HL-60/S4 treated with phorbol 12-myristate 13-acetate at 8.2 ng/mL for 4 days and 3 days (cell line): ENCODE data around the gene DPF3.

Source experiments
- in situ Hi-C: fragments of 300-500 bp; cut with MboI; formaldehyde crosslinking; loops from 2 replicates; pipeline ENCODE4 v1.15.0; 2022; ENCODE audit warnings: low sequenced_read_pairs

The DPF3 gene

DNA sequence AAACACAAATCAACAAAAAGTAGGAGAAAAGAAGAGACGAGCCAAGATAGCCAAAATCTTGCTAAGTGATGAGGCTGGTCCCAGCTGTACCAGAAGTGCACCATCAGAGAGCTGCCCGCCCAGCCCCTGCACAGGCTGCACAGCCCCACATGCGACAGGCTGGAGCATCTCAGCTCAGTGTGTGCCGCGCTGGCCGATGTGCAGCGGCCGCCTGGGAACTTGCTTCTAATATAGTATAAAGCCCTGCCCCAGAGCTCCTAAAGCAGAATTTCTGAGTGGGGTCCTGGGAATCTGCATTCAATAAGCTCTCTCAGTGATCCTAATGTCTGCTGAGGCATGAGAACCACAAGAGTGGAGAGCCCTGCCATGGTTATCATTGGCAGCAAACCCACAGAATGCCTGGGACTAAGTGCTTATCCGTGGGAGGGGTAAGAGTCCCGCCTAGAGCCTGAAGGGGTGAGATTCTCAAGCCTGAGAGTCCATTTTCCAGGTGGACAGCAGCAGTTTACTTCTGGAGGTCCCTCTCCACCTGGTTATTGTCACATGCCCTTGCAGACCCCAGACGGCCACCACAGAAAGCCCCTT lies 171.6 kb downstream of the DPF3 start:
- in situ Hi-C loops, result no loop called here

DNA sequence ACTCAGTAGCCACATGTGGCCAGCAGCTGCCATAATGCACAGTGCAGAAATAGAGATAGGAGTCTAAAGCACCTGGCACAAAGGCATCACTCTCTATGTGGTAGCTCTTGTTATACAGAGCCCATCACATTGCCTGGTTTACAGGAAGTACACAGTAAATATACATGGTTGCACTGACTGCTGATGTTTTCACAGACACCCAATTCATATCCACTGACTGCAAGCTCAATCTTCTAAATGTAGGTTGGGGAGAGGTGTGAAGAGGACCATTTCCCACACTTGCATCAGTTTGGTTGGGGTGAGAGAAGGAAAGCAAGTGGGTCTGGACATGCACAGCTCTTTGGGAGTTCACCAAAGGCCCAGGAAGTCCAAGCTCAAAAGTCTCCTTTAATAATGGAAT lies 172.8 kb downstream of the DPF3 start:
- in situ Hi-C loops, result no loop called here

DNA sequence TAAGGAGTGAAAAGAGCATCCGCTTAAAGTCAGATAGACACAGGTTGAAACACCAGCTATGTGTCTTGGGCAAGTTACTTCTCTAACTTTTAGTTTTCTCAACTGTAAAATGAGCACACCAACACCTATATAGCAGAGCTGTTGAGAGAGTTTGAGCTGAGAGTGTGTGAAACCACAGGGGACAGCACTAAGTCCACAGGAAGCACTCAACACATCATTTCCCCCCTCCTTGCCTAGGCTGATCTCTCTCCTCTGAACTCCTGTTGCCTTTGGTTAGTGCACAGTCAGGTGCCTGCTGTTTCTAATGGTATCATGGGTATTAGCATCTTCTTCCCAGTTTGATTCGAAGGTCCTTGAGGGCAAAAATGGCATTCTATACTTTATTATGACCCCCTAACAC lies 176.7 kb downstream of the DPF3 start:
- in situ Hi-C loops, result no loop called here

DNA sequence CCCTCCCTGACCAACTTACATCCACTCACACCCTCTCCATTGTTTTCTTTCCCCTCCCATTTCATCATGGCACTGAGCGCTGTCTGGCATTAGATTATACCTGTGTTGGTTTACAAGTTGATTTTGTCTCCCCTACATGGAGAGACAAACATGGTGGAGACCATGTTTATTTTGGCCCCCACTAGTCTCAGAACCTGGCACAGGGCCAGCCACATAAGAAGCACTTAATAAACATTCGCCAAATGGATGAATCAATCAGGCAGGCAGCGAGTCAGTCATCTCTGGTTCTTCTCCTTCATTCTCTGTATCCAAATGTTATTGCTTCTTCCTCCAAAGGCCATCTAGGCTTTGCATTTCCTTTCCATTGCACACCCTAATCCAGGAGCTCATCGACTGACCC lies 177.4 kb downstream of the DPF3 start:
- in situ Hi-C loops, result no loop called here

DNA sequence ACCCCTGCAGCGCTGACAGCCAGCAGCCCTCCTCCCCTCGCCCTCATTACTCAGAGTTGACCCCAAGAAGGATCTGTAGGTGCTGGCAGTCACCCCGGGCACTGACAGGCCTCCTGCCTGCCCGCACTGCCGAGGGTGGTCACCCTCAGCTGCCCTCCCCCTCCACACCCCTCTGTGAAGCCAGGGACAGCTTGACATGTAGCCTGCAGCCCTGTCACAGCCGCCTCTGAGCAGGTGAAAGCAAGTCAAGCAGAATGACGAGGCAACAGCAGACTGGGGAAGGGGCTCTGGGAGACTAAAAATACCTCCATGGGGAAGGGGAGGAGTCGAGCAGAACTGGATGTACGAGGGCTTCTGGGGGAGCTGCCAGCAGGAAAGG lies 178.1 kb downstream of the DPF3 start:
- in situ Hi-C loops, result no loop called here

DNA sequence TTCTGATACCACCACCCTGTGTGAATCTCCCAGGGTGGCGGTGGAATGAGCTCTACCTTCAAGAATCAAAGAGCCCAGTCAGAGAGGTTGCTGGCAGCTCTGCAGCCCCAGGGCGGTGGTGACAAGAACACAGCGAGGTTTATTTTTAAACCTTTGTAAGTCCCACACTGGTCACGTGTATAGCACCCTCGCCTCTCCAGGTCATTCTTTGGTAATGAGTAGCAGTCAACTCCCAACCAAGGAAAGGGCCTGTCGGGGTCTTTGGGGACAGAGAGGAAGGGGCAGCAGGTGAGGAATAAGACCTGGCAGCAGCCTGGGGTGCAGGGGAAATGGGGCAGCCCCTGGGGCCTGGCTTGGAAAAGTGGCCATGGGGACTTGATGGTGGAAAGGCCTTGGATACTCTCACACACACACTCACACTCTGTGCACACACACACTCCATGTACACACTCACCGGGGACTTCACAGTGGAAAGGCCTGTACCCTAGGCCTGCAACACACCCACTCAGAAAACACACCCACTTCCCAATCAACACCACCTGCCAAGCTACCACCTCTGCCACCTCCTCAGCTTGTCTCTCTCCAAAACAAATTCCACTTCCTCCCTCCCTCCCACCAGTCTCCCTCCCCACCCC lies 178.6 kb downstream of the DPF3 start:
- in situ Hi-C loops, result no loop called here

DNA sequence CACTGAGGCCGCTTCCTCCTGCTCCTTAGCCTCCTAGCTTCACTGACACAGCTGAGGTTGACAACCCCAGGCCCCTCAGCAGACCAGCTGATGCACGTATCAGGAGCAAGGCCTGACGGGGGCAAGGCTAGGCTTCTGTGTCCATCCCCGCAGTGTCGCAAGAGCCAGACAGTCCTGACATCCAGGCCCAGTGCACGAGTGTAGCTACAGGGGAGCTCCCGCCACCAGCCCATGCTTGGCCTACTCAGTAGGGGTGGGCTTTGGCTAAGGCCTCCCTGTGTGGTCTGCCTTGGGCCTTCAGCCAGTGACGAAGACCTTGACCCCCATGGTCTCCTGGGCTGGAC lies 179.1 kb downstream of the DPF3 start:
- in situ Hi-C loops, result no loop called here

DNA sequence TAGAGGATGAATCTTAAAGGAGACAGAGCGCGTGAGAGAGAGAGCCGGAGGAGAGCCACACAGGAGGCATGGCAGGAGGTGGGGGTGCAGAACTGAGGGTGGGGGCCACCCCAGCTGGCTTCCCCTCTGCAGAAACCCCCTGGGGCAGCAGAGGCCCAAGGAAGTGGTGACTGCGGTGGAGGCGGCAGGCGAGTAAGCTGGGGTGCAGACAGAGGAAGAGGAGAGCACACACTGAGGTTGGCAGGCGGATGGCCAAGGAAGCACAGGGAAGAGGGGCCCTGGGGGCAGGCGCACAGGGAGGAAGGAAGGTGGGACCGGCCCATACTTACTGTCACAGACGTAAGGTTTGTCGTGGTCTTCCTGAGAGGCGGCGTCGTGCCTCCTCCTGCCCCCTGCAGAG lies 179.8 kb downstream of the DPF3 start:
- in situ Hi-C loops, result no loop called here

DNA sequence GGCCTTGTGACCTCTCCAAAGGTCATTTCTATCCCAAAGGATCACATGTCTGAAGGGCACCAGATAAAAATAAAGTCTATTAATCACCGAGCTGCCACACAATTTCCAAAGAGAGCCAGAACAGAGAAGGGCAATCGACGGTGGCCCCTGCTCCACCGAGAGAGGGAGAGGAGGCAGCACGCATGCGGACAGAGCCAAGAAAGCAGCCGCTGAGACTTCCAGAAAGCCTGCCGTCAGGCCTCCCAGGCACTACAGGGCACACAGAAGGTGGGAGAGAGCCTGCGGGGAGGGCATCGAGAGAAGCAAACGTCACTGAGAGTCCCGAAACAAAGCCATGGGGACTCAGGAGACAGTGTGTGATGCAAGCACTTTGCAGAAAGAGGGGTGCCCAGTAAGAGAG lies 182.0 kb downstream of the DPF3 start:
- in situ Hi-C loops, result no loop called here

DNA sequence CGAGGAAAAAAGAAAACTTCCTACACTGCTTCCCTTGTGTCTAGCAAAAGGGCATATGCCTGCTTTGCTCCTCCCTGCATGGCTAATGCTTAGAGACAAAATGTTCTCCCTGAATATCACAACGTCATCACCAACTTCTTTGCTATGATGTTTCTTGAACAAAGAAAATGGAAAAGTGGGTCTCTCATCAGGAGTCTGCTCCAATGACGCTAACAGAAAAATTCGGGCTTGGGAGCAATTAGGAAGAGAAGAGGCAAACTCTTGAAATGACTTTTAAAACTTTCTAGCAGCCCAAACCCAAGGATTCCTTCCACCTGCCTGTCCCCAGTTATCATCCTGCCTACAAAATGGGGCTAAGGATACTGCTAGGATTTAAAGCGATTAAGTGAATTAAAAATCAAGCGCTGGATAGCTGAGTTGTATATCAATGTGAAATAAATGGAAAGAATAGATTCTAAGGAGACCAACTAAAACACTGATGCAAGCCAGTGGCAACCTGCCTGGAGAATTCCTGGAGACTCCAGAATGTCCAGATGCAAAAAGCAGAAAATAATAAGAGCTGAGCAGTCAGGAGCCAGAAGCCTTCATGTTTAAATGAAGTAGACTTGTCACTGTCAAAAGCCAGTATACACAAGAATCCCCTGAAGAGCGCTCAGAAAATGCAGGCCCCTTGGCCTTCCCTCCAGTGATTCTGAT lies 183.8 kb downstream of the DPF3 start:
- in situ Hi-C loops, result no loop called here

DNA sequence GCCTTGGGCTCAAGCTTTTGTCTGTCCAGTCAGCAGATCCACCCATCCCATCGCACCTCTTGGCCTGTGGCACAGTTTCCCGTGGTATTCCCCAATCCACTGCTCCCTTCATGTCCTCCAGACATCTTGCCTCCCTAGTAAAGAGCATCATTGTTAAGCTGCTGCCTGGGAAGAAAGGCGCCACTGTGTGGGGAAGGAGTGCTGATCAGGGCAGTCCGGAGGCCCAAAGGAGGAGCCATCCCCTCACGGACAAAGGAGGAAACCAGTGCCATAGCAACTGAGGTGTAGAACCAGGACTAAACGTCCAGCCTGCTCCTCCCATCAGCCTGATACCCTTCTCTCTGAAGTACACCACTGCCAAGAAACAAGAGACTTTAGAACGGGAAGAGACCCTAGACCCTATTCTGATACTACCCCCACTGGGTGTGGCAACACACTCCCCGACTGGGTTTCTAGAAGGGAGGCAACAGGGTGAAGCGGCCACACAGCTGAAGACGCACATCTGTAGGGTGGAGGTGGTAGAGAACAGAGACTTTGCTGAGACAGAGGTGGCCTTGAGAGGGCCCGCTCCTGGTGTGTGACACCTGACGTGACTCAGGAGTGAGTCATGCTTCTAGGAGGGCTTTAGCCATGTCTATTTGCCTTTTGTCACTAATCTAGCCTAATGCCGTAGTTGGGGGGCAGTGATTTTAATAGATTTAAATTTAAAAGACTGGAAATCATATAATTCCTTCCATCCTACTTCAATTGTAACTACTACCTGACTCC lies 185.0 kb downstream of the DPF3 start:
- in situ Hi-C loops, result no loop called here

DNA sequence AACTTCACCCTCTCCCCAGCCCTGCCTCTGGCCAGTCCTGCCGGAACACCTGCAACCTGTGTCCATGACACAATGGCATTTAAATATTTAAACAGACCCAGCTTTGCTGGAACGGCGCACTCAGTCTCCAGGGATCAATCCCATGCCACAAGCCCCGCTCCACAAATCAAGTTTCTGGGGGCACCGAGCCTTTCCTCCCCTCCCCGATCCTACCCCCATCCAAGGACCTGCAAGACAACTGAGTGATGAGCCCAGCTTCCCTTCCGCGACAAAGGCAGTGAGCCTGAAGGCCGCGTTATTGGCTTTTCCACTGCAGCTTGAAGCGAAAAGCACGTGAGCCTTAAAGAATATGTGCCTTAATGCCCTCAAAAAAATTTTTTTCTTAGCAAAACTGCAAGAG lies 185.7 kb downstream of the DPF3 start:
- in situ Hi-C loops, result no loop called here

DNA sequence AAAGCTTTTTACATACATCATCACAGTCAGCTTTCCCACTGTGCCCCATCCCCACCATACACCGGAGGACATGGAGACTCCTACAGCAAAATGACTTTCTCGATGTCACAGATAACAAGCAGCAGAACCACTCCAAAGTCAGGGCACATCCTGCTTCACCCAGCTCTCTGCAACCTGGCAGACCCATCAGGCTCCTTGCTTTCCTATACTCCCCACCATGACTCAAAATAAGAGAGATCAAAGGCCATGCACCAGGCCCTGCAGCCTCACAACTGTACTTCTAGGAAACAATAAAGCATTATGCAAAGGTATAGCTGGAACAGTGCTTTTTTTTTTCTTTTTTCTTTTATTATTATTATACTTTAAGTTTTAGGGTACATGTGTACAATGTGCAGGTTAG lies 187.4 kb downstream of the DPF3 start:
- in situ Hi-C loops, result no loop called here

DNA sequence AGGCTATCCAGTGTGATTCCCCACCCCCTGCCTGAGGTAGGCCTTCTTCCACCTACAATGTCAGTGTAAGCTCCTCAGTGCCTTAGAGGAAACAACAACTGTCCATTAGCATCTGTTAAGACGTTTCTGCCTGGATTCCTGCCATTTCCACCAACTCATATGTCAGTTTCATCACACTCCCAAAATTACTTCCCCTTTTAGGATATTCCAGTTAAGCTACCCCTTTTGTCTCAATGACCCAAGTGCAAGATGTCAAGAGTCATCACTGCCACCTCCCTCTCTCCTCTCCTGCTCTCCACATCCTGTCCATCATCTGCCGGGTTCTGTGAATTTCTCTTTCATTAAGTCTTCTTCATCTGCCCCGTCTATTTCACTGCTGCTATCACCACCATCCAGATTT lies 189.4 kb downstream of the DPF3 start:
- in situ Hi-C loops, result no loop called here

DNA sequence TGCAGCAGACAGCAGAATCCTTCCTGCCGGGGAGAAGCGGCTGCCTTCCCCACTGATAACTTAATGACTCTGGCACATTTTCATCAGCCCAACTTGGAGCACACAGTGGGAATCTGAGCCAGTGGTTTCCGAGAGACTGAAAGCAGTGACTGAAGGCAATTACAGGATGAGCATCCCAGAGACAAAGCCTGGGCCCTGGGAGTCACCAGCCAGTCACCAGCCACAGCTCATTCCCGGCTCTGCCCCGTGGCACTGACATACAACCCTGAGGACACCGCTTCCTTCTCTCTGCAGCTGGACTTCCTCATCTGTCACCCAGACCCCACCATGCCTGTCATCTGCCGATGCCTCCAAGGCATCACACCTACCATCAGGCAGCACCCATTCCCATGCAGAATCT lies 192.3 kb downstream of the DPF3 start:
- in situ Hi-C loops, result no loop called here

DNA sequence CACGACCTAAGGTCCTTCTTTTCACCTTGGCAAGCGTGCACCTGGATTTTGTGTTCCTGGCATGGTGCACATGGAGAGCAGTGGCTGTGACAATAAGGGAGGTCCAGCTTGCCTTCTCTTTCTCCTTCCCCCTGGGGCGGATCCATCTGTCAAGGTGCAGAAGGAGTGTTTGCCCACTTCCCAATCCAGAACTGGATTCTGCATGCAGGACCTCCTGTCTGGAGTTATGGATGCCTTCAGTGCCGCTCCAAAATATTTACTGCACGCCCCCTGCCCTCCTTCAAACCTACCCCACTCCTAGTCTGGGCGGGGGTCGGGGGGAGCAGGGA lies 192.7 kb downstream of the DPF3 start:
- in situ Hi-C loops, result no loop called here

DNA sequence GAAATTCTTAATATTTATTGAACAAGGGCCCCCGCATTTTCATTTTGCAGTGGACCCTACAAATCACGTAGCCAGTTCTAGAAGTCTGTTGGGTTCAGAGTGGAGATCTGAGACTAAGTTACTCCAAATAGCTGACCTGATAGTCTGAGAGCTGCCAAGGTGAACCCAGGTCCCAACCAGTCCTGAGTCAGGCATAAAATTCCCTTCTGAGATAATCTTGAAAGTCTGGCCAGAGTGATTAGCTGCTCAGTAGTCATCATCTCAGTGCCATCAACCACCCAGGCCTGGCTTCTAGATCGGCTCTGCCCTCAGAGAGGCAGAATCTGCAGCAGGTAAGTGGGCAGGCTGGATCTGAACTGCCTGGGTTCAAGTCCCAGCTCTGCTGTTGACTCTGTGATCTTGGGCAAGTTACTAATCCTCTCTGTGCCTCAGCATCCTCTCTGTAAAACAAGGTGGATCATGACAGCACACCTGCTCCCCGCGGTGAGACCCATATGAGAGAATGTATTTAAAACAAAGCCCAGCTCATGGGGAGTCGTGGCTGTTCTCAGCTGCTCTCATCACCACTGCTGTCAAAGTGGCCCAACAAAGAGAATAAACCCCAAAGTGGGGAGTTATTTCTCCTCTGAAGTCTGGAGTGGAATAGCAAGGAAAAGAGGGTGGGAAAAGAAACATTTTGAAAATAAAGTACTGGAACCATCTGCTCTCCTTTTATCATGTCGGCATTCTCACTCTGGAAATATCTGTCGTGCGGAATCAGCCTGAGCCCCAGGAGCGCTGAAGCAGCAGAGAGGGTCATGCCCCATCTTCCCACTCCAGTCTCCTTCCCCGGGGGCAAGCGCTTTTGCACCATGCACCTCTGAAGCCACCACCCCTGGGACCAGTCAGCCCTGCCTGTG lies 193.3 kb downstream of the DPF3 start:
- in situ Hi-C loops, result no loop called here

DNA sequence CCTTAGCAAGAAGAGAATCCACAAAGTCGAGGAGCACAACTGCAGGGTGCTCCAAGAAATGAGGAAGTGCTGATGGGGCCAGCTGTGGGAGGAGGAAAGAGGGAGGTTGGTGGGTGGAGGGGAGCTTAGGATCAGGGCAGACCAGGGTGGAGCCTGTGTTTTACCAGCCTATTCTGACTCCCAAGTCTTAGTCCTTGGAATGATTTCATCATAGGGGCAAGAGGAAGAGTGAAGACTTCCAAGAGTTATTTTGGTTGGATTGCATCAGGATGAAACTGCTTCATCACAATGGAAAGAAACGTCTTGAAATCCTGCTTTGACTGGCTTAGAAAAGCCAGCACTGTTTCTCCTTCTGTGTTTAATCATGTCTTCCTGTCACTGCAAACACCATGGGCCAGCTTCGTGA lies 194.0 kb downstream of the DPF3 start:
- in situ Hi-C loops, result loop anchor here (10.0 kb wide), 1 partner anchor 165 kb away; no protein-coding TSS in a partner anchor

DNA sequence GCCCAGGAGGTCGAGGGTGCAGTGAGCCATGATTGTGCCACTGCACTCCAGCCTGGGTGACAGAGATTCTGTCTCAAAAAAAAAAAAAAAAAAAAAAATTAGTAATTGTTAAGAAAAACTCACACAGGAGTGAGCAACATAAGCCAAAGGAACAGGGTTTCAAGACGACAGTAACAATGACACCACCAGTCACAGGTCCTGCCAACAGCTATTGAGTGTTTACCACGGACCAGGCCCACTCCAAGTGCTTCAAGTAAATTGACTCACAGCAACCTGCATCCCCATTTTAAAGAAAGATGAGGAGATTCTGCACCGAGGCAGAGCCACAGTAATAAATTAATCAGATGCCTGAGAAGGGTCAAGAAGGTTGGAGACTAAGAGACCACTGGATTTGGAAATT lies 194.5 kb downstream of the DPF3 start:
- in situ Hi-C loops, result loop anchor here (10.0 kb wide), 1 partner anchor 165 kb away; no protein-coding TSS in a partner anchor

DNA sequence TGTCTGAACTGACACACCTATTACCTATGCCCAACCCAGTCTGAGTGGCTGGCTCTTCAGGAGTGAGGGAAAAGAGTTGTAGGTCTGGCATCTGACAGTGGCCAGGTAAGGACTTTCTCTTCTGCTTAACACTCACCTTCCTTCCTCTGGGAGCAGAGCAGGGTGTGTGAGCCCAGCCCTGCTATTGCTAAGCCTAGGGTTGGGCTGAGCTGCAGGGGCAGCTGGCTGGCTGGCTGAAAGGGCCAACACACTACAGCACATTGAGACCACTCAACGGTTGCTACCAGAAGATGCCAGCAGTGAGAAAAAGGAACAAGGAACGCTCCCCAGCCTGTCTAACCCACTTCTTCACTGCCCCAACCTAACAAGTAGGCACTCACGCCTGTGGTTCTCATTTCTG lies 201.2 kb downstream of the DPF3 start:
- in situ Hi-C loops, result loop anchor here (10.0 kb wide), 1 partner anchor 158 kb away; no protein-coding TSS in a partner anchor

DNA sequence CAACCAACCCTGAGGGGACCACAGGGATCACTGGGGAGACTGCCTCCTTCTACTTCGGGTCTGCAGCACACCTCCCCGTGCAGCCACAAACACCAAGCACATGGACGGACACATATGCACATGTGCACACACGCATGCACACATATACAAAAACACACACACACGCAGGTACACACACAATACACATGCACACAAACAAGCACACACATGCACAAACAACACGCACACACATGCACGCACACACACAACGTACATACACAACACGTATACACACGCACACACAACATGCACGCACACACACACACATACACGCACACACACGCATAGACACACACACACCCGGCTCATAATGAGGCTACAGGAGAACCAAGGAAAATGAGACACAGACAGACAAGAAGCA lies 203.6 kb downstream of the DPF3 start:
- in situ Hi-C loops, result loop anchor here (10.0 kb wide), 1 partner anchor 156 kb away; no protein-coding TSS in a partner anchor
